ENCODE measurements around the gene SUMO4. TPM values are rescaled to one million over a fixed set of nuclear protein-coding genes. Genes with fewer than 3 reads are reported as not detected.
A peak's percentile ranks its signal among the peaks of the same experiment; 100 is the strongest.

SUMO4 gene
- total RNA-seq, 4 donors from 2014 or later = 1.5 to 28.1 (median 8.1) TPM

GRCh38 chr6:149414009-149414408, 13.9 kb downstream of the SUMO4 start:
- Histone ChIP-seq H3K4me1 (peaks cover 0 to 15% (median 4%) of the 10 kb centered on the region in 4 donors), H3K27me3 (no peaks in the 10 kb centered on the region), H3K27ac (peak overlapping the region in 1 of 4 donors; percentile 31), H3K36me3 (peaks cover 0 to 6% (median 2%) of the 10 kb centered on the region in 4 donors), H3K4me3 (no peak overlapping the region), H3K9me3 (no peaks in the 10 kb centered on the region)
- TF ChIP-seq POLR2AphosphoS5 (IDR thresholded peaks at IDR 0.05) = no peak
- no peak for TF ChIP-seq CTCF (IDR thresholded peaks at IDR 0.05)
- no peak for TF ChIP-seq POLR2A (IDR thresholded peaks at IDR 0.05)
- no peak for TF ChIP-seq EP300 (IDR thresholded peaks at IDR 0.05; ENCODE audit: low read depth)
- WGBS, 2 donors (ENCODE audit: low coverage in 1 of 2) = 71 to 80% methylated on average over 4 of the region's 4 CpGs
- in situ Hi-C loops (cut with MboI; ENCODE audit: low pct_ligation_motif_present in 1 of 4, low pct_unique_long_range_greater_than_20kb in 1 of 4, low sequenced_read_pairs in 3 of 4) = no loop called here
- intact Hi-C loops (cut with DNase I; ENCODE audit: low total_unique reads) = no loop called here
- DNase-seq = no peak

GRCh38 chr6:149414821-149415220, 14.8 kb downstream of the SUMO4 start:
- no peaks in the 10 kb centered on the region for H3K9me3 ChIP-seq
- intact Hi-C loops (cut with DNase I; ENCODE audit: low total_unique reads) = no loop called here
- in situ Hi-C loops (cut with MboI; ENCODE audit: low pct_ligation_motif_present in 1 of 4, low pct_unique_long_range_greater_than_20kb in 1 of 4, low sequenced_read_pairs in 3 of 4) = no loop called here
- no peak for DNase-seq
- peaks cover 0 to 15% (median 4%) of the 10 kb centered on the region in 4 donors for H3K4me1 ChIP-seq
- H3K27ac ChIP-seq = peak overlapping the region in 3 of 4 donors; percentile 28 to 54 (median 31)
- TF ChIP-seq POLR2AphosphoS5 (IDR thresholded peaks at IDR 0.05) (peak in 1 of 3 donors; percentile 24), CTCF (IDR thresholded peaks at IDR 0.05) (no peak)
- H3K36me3 ChIP-seq = peaks cover 0 to 6% (median 2%) of the 10 kb centered on the region in 4 donors
- no peaks in the 10 kb centered on the region for H3K27me3 ChIP-seq
- H3K4me3 ChIP-seq = no peak overlapping the region
- WGBS, 2 donors (ENCODE audit: low coverage in 1 of 2) = 60 to 65% methylated on average over 4 of the region's 4 CpGs

- intact Hi-C loops (cut with DNase I; ENCODE audit: low total_unique reads) (no loop called here), in situ Hi-C loops (cut with MboI; ENCODE audit: low pct_ligation_motif_present in 1 of 4, low pct_unique_long_range_greater_than_20kb in 1 of 4, low sequenced_read_pairs in 3 of 4) (loop anchor here in 1 of 4 donors (10.0 kb wide), 1 partner anchor 385 kb away; no protein-coding TSS in a partner anchor)
- Histone ChIP-seq H3K9me3 (no peaks in the 10 kb centered on the region), H3K27ac (no peak overlapping the region), H3K36me3 (no peaks in the 10 kb centered on the region), H3K4me3 (no peak overlapping the region), H3K27me3 (no peaks in the 10 kb centered on the region), H3K4me1 (peaks cover 3 to 7% (median 4%) of the 10 kb centered on the region in 4 donors)
- WGBS, 2 donors (ENCODE audit: low coverage in 1 of 2) = 84 to 88% methylated on average over 6 to 13 of the region's 13 CpGs
- TF ChIP-seq EP300 (IDR thresholded peaks at IDR 0.05; ENCODE audit: low read depth) (no peak), CTCF (IDR thresholded peaks at IDR 0.05) (no peak), POLR2AphosphoS5 (IDR thresholded peaks at IDR 0.05) (no peak), POLR2A (IDR thresholded peaks at IDR 0.05) (no peak)
- DNase-seq = no peak
Measured at GRCh38 chr6:149419696-149420404, 19.8 kb downstream of the SUMO4 start.

GRCh38 chr6:149421132-149421531, 21.1 kb downstream of the SUMO4 start:
- Histone ChIP-seq H3K9me3 (no peaks in the 10 kb centered on the region), H3K4me1 (peaks cover 0 to 7% (median 3%) of the 10 kb centered on the region in 4 donors), H3K4me3 (no peak overlapping the region), H3K27ac (no peak overlapping the region), H3K36me3 (no peaks in the 10 kb centered on the region), H3K27me3 (no peaks in the 10 kb centered on the region)
- WGBS, 2 donors (ENCODE audit: low coverage in 1 of 2) = 51 to 70% methylated on average over 5 of the region's 5 CpGs
- intact Hi-C loops (cut with DNase I; ENCODE audit: low total_unique reads) (no loop called here), in situ Hi-C loops (cut with MboI; ENCODE audit: low pct_ligation_motif_present in 1 of 4, low pct_unique_long_range_greater_than_20kb in 1 of 4, low sequenced_read_pairs in 3 of 4) (loop anchor here in 1 of 4 donors (10.0 kb wide), 1 partner anchor 386 kb away; no protein-coding TSS in a partner anchor)
- no peak for TF ChIP-seq EP300 (IDR thresholded peaks at IDR 0.05; ENCODE audit: low read depth)
- TF ChIP-seq POLR2A (IDR thresholded peaks at IDR 0.05) = no peak
- TF ChIP-seq CTCF (IDR thresholded peaks at IDR 0.05) = no peak
- TF ChIP-seq POLR2AphosphoS5 (IDR thresholded peaks at IDR 0.05) = no peak
- no peak for DNase-seq

Measured in transverse colon (tissue), 4 donors.